BLaER1 (cell line): ENCODE results near the gene WNT11.
A peak's percentile ranks its signal among the peaks of the same experiment; 100 is the strongest.

ENCODE experiments used
- H3K27ac ChIP-seq: shearing (Covaris generic); formaldehyde crosslinking; 2 replicates; pipeline ENCODE4 v1.8.1; 2022
- H3K27me3 ChIP-seq: shearing (Covaris generic); formaldehyde crosslinking; 2 replicates; pipeline ENCODE4 v1.8.1; 2022
- H3K36me3 ChIP-seq: shearing (Covaris generic); formaldehyde crosslinking; 2 replicates; pipeline ENCODE4 v1.8.1; 2022
- H3K4me1 ChIP-seq: shearing (Covaris generic); formaldehyde crosslinking; 2 replicates; pipeline ENCODE4 v1.8.1; 2022
- H3K4me2 ChIP-seq: shearing (Covaris generic); formaldehyde crosslinking; 2 replicates; pipeline ENCODE4 v1.8.1; 2022
- H3K4me3 ChIP-seq: shearing (Covaris generic); formaldehyde crosslinking; 2 replicates; pipeline ENCODE4 v1.8.1; 2022
- H3K9ac ChIP-seq: shearing (Covaris generic); formaldehyde crosslinking; 2 replicates; pipeline ENCODE4 v1.8.1; 2022
- H3K9me3 ChIP-seq: shearing (Covaris generic); formaldehyde crosslinking; 2 replicates; pipeline ENCODE4 v1.8.1; 2022
- H4K20me1 ChIP-seq: shearing (Covaris generic); formaldehyde crosslinking; 2 replicates; pipeline ENCODE4 v1.8.1; 2022
- Cebpa-rat ChIP-seq: shearing (Covaris generic); IDR thresholded peaks from 2 replicates; pipeline ENCODE4 v1.8.1; 2022

The WNT11 gene

DNA sequence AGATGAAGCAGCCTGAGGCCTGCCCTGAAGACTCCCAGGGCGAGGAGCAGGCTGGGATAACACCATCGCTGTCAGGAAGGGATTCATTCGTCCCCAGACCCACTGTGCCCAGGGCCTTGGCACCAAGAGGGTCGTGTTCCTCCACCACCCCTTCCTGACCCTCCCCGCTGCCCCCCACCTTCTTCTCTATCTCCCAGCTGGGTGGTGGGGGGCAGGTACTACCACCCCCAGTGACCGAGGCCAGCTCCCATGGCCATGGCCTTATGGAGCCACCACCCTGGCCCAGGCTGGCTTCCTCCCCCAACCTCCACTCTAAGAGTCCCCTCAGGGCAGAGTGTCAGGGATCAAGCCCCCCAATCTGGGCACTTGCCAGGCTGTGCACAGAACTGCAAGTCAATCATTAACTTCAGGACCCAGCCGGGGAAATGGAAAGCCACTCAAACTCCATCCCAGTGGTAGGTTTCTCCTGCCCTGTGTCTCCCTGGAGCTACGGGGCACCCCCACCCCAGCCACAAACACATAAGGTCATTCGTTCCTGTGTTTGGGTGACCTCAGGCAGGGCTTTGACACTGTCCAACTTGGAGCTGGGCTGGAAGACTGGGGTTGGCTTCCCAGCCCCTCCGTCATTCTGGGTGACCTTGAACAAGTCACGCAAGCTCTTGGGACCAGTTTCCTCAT is 33.3 kb upstream of the WNT11 start:
- H3K27ac ChIP-seq = no peak overlapping the region
- 0 out of 2 replicates have a peak, but pooled peaks cover 6% of the 10 kb centered on the region for H3K27me3 ChIP-seq
- H4K20me1 ChIP-seq = no peaks in the 10 kb centered on the region
- H3K36me3 ChIP-seq = no peaks in the 10 kb centered on the region
- no peaks in the 10 kb centered on the region for H3K9me3 ChIP-seq
- H3K9ac ChIP-seq = no peak overlapping the region
- H3K4me3 ChIP-seq = no peak overlapping the region
- peaks cover 20% of the 10 kb centered on the region for H3K4me1 ChIP-seq
- no peak for TF ChIP-seq Cebpa-rat
- no peak overlapping the region for H3K4me2 ChIP-seq

DNA sequence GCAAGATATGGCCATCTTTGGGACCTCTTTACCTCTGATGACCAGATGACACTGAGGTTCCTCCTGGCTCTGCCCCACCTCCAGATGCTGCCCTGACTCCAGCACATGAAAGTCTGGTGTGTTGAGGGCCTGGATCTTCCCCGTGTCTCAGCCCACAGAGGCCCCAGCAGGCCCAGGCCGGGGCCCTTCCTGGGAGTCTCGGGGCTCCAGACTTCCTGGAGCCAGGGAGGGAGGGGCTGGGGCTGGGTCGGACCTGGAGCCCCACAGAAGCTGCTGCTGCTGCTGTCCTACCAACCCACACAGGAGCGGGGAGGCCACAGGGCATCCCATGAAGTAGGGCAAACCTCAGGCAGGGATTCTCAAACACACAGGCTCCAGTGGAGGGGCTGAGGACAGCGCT is 32.2 kb upstream of the WNT11 start:
- H3K4me1 ChIP-seq = peaks cover 31% of the 10 kb centered on the region
- no peaks in the 10 kb centered on the region for H3K9me3 ChIP-seq
- H3K27ac ChIP-seq = no peak overlapping the region
- TF ChIP-seq Cebpa-rat = no peak
- H3K4me2 ChIP-seq = no peak overlapping the region
- no peaks in the 10 kb centered on the region for H3K36me3 ChIP-seq
- H3K9ac ChIP-seq = no peak overlapping the region
- no peak overlapping the region for H3K4me3 ChIP-seq
- H4K20me1 ChIP-seq = no peaks in the 10 kb centered on the region
- 0 out of 2 replicates have a peak, but pooled peaks cover 6% of the 10 kb centered on the region for H3K27me3 ChIP-seq

DNA sequence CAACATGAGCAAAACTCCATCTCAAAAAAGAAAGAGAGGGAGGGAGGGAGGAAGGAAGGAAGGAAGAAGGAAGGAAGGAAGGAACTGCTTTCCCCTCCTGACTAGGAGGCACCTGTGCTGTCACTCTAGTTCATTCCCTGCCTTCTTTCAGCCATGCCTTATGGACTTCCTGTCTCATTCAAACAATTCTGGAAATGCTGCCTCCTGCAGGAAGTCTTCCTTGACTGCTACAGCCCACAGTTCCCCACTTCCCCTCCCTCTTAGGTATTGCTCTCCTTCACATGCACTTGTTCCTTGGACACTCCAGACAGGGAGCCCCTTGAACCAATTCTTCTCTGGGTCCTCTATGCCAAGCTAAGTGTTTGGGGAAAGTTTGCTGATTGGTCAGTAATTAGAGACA is 31.6 kb upstream of the WNT11 start:
- H3K4me1 ChIP-seq = peaks cover 37% of the 10 kb centered on the region
- H4K20me1 ChIP-seq = no peaks in the 10 kb centered on the region
- H3K4me3 ChIP-seq = no peak overlapping the region

DNA sequence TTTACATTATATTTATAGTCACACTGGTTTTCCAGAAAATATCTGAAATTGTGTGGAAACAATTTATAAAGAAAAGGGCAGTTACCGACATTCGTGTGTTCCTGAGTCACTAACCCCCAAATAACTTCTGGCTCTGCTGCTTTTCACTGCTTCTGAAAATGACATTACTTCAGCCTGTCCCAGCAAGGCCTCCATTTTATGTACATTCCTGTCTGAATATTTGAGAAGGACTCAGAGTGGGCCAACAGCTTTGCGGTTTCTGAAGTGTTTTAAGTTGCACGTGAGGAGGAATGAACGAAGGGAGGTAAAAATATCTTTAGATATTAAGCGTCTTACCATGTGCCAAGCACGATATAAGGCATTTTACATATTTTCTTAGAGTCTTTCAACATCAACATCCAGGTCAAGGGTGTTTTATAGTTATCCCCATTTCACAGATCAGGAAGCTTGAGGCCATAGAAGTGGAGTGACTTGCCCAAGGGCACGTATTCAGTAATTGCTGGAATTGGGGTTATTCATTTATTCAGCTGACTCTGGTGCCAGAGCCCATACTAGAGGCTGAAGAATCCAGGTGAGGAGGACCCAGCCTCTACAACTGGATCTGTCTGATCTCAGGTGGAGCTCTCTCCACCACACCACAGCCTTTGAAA is 30.8 kb upstream of the WNT11 start:
- Histone ChIP-seq H3K9me3 (no peaks in the 10 kb centered on the region), H3K9ac (no peak overlapping the region), H3K4me1 (peaks cover 45% of the 10 kb centered on the region), H4K20me1 (no peaks in the 10 kb centered on the region), H3K27ac (no peak overlapping the region), H3K4me3 (no peak overlapping the region), H3K27me3 (0 out of 2 replicates have a peak, but pooled peaks cover 6% of the 10 kb centered on the region), H3K4me2 (peak overlapping the region; percentile 98), H3K36me3 (no peaks in the 10 kb centered on the region)
- no peak for TF ChIP-seq Cebpa-rat

More for the DNA sequence above, 31.6 kb upstream of the WNT11 start:
- H3K9me3 ChIP-seq = no peaks in the 10 kb centered on the region
- TF ChIP-seq Cebpa-rat = no peak
- H3K9ac ChIP-seq = no peak overlapping the region
- 0 out of 2 replicates have a peak overlapping the region, but pooled peaks have one; percentile 24 for H3K4me2 ChIP-seq
- no peaks in the 10 kb centered on the region for H3K36me3 ChIP-seq
- no peak overlapping the region for H3K27ac ChIP-seq
- 0 out of 2 replicates have a peak, but pooled peaks cover 6% of the 10 kb centered on the region for H3K27me3 ChIP-seq

DNA sequence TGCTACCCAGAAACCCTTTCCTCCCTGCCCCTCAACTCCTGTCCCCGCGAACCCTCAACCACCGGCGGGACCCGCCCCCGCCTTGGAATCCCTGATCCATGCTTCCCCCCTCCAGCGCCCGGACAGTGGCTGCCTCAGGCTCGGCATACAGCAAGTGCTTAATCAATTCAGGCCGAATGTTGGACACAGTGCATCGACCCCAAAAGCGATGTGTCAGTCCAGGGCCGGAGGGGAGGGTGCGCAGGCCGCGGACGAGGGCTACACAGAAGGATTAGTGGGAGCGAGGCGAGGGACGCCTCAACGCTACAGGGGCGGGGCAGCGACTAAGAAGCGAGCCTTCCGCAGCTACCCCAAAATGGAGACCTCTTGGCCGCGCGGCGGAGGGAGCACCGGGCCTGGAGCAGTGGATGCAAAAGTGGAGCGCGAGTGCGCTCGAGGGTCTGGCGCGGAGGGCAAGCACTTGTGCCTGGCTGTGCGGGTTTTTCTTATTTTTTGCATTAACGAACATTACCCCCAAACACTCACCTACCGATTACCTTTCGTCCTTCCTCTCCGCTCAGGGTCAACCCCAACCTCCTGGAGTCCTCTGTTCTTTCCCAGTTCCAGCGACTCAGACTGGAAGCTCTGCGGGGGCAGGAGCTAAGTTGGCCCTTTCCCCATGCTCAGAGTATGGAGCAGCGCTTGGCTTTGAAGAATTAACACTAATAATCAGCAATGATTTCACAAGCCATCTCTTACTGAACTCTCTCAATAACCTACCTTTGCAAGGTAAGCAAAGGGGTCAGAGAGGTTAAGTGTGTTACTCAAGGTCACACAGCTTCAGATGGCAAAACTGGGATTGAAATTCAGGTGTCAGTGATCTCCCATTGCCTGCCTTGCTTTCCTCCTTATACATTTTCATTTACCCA is 30.0 kb upstream of the WNT11 start:
- 0 out of 2 replicates have a peak, but pooled peaks cover 6% of the 10 kb centered on the region for H3K27me3 ChIP-seq
- TF ChIP-seq Cebpa-rat = no peak
- H3K27ac ChIP-seq = no peak overlapping the region
- H3K9me3 ChIP-seq = no peaks in the 10 kb centered on the region
- peak overlapping the region; percentile 98 for H3K4me2 ChIP-seq
- peaks cover 53% of the 10 kb centered on the region for H3K4me1 ChIP-seq
- peak overlapping the region; percentile 86 for H3K4me3 ChIP-seq
- peak overlapping the region; percentile 74 for H3K9ac ChIP-seq
- no peaks in the 10 kb centered on the region for H3K36me3 ChIP-seq
- no peaks in the 10 kb centered on the region for H4K20me1 ChIP-seq

DNA sequence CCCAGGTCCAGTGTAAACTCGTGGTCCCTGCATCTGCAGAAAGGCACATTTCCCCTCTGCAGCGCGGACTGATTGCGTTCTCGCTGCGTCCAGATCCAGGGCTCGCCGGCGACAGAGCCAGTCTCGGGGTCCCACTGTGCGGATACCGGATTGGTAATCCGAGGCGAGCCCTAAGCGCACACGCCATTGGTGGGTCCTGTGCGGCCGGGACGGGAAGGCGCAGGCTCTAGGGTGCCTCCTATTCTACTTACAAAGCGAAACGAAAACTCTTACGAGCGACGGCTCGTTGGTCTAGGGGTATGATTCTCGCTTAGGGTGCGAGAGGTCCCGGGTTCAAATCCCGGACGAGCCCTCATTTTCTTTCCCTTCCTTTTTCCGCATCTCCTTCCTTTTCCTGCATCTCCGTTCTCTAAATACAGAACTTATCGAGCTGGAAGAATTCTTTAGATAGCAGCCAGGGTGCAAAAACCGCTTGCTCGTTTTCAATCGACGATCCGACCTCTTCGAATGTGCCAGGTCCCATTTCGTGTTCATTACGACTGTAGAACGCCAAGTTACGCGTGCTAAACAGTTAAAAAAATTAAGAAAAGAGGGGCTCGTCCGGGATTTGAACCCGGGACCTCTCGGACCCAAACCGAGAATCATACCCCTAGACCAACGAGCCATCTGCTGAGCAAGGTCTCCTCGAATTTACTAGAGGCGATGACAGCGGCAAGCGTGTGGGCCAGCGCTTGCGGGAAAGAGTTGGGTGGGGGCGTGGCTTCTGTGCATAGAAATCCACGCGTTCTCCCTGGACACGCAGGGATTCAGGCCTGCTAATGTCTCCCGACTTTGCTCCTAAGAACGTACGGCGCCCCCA is 29.2 kb upstream of the WNT11 start:
- peak overlapping the region; percentile 98 for H3K4me2 ChIP-seq
- no peaks in the 10 kb centered on the region for H3K9me3 ChIP-seq
- H3K4me3 ChIP-seq = peak overlapping the region; percentile 86
- H3K36me3 ChIP-seq = no peaks in the 10 kb centered on the region
- no peak for TF ChIP-seq Cebpa-rat
- peaks cover 62% of the 10 kb centered on the region for H3K4me1 ChIP-seq
- H3K9ac ChIP-seq = peak overlapping the region; percentile 74
- H3K27ac ChIP-seq = peak overlapping the region; percentile 77
- no peaks in the 10 kb centered on the region for H4K20me1 ChIP-seq
- H3K27me3 ChIP-seq = 0 out of 2 replicates have a peak, but pooled peaks cover 6% of the 10 kb centered on the region

DNA sequence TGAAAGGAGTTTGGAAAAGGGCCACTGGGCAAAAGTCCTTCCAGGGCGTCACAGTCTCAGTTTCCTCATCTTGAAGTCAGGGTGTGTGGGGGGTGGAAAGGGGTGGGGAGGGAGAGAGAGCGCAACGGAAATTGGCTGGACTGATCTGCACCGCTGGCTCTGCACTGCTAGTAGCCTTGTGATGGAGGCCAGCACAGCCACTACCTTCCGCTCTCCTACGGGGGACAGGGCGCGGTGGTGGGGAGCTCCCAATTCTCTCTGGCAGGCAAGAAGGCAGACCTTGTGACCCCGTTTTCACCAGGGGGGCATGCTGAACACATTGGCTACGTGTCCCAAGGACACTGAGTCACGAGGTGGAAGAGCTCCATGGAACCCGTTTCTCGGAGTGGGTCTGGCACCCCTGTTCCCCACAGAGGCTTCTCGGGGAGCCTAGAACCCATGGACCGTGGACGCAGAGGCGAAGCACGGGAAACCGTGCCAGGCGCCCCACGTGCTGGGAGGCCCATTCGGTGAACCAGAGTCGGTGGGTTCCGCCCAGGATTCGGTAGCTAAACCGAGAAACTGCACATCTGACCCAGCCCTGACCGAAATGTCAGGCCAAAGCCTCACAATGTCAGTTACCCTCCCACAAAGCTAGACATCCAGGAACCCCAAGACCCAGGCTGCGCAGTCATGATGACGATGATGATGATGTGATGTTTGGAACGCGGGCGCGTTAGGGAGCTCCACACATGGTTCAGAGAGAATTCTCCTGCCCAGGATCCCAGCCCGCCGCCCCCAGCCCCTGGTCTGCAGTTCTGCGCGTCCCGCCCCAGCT is 28.3 kb upstream of the WNT11 start:
- peak overlapping the region; percentile 74 for H3K9ac ChIP-seq
- H3K4me2 ChIP-seq = peak overlapping the region; percentile 98
- H3K9me3 ChIP-seq = no peaks in the 10 kb centered on the region
- H3K27me3 ChIP-seq = 0 out of 2 replicates have a peak, but pooled peaks cover 6% of the 10 kb centered on the region
- H3K4me3 ChIP-seq = peak overlapping the region; percentile 86
- peak overlapping the region; percentile 77 for H3K27ac ChIP-seq
- TF ChIP-seq Cebpa-rat = no peak
- H3K4me1 ChIP-seq = peaks cover 69% of the 10 kb centered on the region
- H3K36me3 ChIP-seq = no peaks in the 10 kb centered on the region
- H4K20me1 ChIP-seq = no peaks in the 10 kb centered on the region

DNA sequence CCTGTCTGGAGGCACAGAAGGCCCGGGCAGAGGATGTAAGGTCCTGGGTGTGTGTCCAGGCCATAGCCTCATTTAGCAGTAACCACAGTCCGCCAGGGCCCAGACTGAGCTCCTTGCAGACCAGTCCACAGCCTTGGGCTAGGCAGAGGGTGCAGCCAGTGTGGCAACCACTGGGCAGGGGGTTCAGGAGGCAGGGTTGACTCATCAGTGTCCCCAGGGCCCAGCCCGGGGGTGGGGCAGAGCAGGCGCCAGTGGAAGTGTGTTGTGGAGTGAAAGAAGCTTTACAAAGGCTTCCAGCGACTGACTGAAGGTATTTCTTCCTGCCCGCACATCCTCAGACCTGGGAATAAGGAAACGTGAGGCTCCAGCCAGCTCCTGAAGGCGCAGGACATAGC is 27.7 kb upstream of the WNT11 start:
- no peaks in the 10 kb centered on the region for H4K20me1 ChIP-seq
- H3K4me2 ChIP-seq = peak overlapping the region; percentile 98
- no peak for TF ChIP-seq Cebpa-rat
- H3K9ac ChIP-seq = peak overlapping the region; percentile 74
- H3K4me3 ChIP-seq = peak overlapping the region; percentile 86
- peaks cover 69% of the 10 kb centered on the region for H3K4me1 ChIP-seq
- H3K27ac ChIP-seq = peak overlapping the region; percentile 77
- 0 out of 2 replicates have a peak, but pooled peaks cover 6% of the 10 kb centered on the region for H3K27me3 ChIP-seq
- no peaks in the 10 kb centered on the region for H3K36me3 ChIP-seq
- H3K9me3 ChIP-seq = no peaks in the 10 kb centered on the region
